Stimulated activated CD4-positive, alpha-beta T cell treated with anti-CD3 and anti-CD28 coated beads, Interleukin-15, amount 100 ng/mL, for 1 hour (primary cell): ENCODE data around the gene SLC35D2.
"Not testable (repeated sequence)": the region's sequence is repeated elsewhere in the genome, so short reads cannot be mapped to it uniquely, and the experiment has no call there.

ENCODE experiments used
- DNase-seq, 2 donors: peaks; one replicate each; pipeline ENCODE4 v3.0.0-alpha.2; 2020; ENCODE audit warnings: low read depth in 1 of 2, low spot score in 1 of 2

The SLC35D2 gene

DNA sequence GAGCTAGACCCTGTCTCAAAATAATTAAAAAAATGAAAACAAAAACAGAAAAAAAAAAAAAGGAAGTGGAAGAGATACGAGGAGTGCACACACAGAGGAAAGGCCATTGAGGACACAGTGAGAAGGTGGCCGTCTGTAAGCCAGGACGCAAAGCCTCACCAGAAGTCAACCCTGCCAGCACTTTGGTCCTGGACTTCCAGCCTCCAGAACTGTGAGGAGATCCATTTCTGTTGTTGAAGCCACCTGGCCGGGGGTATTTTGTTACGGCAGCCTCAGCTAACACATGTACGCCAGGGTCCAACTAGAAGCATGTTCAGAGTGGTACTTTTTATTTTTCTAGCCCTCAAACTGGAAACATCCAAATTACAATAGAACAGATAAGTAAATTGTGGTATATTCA is 21.8 kb downstream of the SLC35D2 start:
- DNase-seq = no peak

DNA sequence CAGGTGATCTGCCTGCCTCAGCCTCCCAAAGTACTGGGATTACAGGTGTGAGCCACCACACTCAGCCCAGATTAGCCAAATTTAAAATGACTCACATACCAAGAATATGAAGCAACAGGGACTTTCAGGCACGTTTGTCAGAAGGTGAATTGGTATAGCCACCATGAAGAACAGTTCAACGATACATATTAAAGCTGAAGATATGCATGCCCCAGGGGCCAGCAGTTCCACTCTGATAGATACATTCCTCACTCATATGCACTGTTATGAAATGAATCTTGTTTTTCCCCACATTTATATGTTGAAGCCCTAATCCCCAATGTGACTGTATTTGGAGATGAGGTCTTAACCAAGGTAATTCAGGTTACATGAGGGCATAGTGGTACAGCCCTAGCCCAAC is 22.5 kb downstream of the SLC35D2 start:
- no peak for DNase-seq

DNA sequence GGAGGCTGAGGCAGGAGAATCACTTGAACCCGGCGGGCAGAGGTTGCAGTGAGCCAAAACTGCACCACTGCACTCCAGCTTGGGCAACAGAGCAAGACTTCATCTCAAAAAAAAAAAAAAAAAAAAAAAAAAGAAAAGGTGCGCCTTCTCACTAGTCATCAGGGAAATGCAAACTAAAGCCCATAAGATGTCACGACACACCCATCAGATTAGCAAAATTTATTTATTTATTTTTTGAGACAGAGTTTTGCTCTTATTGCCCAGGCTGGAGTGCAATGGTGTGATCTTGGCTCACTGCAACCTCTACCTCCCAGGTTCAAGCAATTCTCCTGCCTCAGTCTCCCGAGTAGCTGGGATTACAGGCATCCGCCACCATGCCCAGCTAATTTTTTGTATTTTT is 23.0 kb downstream of the SLC35D2 start:
- DNase-seq = not testable (repeated sequence)

DNA sequence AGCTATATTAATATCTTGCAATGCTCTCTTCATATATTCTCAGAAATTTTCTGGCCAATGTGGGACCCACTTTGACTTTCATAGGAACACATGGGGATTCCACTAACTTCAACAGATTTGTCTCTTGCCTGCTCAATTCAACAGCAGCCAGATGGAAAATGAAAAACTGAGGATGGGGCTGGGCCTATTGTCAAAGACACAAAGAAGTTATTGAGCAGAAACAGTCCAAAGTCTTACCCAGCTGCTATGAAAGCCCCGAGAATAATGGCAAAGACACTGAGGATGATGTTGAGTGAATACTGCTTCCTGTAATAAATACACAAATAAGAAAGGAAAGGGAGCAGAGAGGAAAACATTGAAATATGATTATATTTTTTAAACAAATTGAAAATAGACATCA is 32.6 kb downstream of the SLC35D2 start:
- DNase-seq = no peak

DNA sequence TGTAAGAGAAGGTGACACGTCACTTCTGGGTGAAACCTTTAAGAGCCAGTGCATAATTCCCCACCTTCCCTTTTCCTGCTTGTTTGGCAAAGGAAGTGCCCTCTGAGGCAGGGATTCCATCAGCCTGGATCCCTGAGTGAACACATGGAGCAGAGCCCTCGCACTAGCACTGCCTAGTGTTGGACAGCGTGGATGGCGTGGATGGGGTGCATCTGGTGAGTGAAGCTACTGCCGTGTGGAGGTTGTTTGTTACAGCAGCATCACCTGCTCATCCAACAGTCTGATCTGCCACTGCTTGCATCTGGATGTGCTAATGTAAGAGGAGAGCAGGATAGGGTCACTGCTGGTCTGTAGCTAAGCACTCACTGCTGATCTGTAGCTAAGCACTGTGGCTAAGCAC is 35.2 kb downstream of the SLC35D2 start:
- no peak for DNase-seq

DNA sequence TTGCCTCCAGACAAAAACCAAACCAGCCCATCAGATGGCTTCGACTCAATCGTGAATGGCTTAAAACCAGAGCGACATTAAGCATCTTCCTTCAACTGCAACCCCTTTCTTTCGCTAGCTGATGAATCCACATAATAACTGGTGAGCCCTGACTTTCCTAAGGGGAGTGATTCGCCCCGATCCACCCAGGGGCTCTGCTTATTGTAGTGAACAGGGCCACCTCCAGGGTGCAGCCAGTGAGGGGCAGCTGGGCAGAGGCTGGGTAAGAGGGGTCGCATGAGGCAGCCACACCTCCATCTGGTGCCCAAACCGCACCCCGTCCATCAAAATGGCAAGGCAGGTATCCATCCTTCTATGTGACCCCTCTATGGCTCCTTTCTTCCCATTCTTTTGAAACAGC is 38.0 kb downstream of the SLC35D2 start:
- no peak for DNase-seq

DNA sequence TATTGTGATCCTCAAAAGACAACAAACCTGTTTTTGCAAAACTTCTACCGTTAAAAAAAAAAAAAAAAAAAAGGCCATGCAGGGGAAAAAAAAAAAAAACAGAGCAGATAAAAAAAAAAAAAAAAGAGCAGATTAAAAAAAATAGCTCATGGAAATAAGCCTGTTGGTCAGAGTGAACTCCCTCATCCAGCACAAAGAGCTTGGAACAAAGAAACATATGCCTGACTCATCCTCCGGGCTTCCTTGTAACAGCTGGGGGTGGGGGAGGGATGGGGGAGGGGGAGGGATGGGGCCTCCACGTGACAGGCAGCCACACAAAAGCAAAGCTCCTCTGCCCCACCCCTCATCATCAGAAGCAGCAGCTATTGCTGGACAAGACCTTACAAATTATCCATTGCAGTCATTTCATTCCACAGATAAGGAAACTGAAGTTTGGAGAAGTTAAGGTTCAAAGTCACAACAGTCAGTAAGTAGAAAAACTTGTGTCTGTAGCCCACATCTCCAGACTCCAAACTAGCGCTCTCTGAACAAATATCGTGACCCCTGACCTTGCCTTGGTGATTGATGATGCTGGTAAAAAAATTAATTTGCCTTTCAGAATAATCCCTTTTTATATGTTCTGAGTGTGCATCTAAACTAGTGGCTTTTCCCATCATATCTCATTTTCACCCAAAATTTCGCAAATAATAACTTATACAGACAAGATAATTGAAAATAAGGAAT is 38.9 kb downstream of the SLC35D2 start:
- no peak for DNase-seq

DNA sequence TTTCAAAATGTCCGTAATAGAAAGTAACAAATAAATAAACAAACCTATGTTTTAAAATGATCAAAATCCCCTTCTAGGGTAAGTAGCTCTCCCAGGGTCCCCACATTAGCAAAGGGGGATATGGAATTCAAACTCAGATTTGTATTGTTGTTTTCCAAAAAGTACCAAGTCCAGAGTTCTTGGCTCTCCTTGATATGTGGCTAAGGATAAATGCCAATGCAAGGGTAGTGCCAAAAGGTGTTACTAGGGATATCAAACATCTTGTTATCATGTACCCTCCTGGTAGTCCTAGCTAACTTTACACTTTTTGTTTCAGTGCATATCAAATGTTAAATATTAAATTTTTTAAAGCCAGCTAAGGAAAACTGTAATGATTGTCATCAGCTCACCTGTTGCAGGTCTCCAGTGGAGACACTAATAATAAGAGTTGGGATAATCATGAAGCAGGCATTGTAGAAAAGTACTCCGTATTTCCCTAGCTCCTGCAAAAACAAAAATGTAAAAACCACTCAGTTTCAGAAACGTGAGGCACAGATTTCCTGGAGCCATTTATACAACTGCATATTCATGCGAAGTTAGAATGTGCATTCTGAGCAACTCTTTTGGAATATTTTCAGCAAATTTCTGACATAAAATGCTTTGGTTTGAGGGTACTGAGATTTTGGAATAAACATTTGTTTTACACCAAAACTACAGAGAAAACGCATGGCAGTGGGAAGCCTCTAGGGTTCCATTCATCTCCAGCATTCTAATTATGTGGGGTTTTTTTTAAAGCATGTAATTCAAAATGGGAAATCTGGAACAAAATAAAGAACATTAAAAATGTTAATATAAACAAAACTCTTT is 39.8 kb downstream of the SLC35D2 start:
- no peak for DNase-seq

DNA sequence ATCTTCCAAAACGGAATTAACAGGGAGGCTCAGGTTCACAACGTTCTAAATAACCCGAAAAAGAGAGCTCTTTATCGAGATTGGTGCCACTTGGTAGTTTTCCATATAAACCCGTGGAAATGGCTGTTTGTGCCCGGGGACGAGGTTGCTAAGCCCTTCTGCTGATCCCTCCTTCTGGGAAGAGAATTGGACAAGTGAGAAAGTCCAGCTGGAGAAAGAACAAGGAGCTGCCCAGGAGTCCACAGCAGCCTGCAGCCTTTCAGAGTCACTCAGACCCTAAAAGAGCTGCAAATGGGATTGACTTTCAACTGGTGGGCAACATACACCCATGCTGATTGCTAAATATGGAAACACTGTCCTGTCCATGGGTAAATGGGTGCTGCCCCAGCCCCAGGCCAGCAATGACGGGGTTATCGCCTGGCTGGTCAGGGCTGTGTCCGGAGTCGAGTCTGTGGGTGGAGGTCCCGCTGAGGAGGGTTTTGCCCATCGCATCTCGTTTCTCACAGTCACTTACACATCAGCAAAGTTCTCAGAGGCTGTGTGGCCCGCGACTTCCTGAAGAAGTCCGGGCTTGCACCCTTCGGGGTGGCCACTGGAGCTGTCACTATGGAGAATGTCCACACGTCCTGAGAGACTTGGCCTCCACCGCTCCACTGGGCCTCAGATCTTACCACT is 40.8 kb downstream of the SLC35D2 start:
- no peak for DNase-seq

DNA sequence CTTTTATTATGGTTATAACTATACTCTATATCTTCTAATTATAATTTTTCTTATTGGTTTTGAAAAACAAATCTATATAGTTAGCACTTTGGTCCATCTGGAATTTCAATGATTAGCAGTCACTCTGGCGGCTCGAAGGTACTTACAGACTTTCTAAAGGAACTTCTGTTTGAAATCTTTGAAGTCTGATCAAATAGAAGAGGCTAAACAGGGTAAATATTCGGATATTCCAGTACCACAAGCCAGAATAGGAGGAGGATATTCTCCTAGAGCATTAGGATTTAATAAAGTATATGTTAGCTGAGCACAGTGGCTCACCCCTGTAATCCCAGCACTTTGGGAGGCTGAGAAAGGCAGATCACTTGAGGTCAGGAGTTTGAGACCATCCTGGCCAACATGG is 42.8 kb downstream of the SLC35D2 start:
- no peak for DNase-seq

DNA sequence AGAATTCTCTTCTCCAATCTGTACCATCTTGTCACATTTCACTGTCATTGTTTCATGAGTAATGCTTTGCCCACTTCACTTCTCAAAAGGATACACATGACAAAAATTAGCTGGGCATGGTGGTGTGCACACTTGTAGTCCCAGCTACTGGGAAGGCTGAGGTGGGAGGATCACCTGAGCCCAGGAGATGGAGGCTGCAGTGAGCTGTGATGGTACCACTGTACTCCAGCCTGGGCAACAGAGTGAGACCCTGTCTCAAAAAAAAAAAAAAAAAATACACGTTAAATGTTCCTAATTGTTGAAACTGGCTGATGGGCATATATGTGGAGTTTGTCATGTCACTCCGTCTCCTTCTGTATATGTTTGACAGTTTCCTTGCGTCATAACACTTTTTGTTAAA is 45.2 kb downstream of the SLC35D2 start:
- DNase-seq = no peak

DNA sequence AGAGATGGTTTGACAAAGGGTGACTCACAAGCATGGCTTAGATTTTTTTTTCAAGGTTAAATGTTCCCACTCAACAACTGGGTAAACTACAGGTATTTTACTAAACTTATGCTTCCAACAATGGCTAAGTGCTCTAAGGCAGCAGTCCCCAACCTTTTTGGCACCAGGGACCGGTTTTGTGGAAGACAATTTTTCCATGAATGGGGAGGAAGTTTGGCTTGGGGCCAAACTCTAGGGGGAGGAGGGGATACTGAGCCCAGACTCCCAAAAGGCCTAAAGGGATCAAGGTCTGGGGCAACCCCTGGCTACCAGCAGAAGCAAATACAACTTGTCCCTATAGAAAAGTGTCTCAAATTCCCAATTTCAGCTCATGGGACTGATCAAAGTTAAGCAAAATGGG is 49.6 kb downstream of the SLC35D2 start:
- DNase-seq = no peak

DNA sequence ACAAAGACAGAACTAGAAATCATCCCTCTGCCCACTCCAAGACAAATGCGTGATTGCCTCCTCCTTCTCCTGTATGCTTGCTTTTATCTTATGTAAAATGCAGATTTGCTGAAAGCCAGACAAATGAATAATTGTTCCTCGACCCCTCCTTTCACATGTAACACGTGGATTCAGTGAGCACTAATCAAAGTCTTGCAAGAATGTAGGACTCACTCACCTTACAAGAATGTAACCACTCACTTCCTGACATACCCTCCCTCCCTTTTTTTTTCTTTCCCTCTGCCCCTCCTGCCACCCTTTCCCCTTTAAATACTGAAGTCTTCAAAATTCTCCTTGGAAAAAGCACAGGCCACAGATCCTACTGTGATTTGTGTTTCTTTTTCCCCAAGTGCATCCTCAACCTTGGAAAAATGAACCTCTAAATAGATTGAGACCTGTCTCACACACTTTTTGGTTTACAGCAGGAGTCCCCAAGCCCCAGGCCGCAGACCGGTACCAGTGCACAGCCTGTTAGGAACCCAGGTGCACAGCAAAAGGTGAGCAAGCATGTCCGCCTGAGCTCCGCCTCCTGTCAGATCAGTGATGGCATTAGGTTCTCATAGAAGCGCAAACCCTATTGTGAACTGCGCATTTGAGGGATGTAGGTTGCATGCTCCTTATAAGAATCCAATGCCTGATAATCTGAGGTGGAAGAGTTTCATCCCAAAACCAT is 52.1 kb downstream of the SLC35D2 start:
- DNase-seq = no peak

DNA sequence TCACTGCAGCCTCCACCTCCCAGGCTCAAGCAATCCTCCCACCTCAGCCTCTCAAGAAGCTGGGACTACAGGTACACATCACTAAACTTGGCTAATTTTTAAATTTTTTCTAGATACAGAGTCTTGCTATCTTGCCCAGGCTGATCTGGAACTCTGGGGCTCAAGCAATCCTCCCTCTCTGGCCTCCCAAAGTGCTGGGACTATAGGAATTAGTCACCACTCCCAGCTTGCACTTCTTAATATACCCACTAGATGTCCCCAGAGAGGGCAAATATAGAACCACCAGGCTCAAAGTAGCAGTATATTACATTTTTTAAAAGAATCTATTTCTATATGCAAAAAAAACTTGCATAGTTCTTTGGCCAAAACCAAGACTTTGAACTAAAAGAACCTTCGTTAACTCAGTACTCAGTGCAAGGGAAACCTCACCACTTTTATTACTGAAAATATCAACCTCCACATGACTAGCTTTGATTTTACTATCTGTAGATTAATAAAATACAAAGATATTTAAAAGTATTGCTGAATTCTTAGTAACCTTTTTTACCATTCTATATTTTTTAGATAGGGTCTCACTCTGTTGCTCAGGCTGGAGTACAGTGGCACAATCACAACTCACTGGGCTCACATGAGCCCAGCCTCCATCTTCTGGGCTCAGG is 55.7 kb downstream of the SLC35D2 start:
- DNase-seq = no peak

DNA sequence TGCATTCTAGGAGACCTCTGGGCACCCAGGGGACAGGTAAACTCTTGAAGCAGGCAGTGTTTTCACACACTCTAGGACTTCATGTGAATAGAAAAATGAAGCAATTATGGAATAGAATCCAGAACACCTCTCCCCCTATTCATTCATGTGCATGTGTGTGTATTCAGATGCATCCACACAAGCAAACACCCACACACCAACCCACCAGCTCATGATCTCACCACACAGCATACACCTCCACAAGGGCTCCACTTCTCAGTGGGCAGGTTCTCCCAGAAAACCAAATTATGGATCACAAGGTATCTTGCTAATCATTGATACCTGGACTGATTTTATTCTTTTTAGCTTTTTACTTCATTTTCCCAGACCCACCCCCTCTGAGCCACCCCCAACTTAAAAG is 60.3 kb downstream of the SLC35D2 start:
- no peak for DNase-seq

DNA sequence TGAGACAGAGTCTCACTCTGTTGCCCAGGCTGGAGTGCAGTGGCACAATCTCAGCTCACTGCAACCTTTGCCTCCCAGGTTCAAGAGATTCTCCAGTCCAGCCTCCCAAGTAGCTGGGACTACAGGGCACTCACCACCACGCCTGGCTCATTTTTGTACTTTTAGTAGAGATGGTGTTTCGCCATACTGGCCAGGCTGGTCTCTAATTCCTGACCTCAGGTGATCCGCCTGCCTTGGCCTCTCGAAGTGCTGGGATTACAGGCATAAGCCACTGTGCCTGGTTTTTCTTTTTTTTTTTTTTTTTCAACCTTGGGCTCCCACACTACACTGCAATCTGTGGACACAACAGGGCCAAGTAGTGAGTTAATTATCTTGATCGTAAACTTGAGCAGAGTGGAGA is 60.8 kb downstream of the SLC35D2 start:
- not testable (repeated sequence) for DNase-seq

DNA sequence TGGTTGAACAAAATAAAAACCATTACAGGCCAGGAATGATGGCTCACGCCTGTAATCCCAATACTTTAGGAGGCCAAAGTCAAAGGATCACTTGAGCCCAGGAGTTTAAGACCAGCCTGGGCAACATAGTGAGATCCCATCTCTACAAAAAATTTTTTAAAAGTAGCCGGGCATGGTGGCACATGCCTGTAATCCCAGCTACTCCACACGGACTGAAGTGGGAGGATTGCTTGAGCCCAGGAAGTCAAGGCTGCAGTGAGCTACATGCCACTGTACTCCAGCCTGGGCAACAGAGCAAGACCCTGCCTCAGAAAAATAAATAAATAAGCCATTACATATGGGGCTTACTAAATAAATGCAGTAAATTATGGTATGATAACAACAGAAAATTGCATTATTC is 61.3 kb downstream of the SLC35D2 start:
- DNase-seq = not testable (repeated sequence)

DNA sequence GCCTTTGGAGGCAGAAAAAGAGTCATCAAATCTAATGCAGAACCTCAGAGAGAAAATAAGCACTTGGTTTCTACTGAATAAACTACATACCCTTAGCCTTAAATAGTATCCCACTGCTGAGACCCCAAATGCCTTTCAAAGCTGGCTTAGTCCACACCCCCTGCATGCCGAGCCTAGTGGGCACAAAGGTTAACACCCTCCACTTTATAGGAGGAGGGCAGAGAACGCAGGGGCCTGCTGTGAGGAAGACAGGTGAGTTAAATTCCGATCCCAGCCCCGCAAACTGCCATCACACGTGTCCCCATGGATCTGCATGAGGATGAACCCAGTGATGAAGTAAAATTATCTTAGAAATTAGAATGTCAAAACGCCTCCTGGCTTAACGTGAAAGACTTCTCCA is 62.0 kb downstream of the SLC35D2 start:
- no peak for DNase-seq

DNA sequence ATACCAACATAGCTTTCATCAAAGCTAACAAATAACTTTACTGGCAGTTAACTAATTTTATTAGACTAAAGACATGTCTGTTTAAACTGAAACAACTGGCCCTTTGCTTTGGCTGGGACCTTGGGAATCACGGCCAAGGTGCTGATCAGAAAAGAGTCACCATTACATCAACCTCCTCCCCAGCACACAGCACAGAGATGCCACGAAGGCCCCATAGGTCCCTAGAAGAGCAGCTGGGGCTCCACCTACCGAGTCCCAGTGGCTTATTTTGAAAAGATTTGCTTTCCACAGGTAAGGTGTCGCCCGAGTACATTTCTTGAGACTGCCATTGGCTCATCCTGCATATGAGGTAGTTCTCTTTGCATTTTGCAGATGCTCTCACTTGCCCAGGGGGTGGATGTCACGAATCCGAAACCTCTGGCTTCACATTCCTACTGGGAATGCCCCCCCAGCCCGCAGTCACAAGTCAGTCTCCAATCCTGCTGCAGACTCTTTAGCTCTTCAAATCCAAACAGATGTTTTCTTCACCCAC is 62.7 kb downstream of the SLC35D2 start:
- DNase-seq = no peak

DNA sequence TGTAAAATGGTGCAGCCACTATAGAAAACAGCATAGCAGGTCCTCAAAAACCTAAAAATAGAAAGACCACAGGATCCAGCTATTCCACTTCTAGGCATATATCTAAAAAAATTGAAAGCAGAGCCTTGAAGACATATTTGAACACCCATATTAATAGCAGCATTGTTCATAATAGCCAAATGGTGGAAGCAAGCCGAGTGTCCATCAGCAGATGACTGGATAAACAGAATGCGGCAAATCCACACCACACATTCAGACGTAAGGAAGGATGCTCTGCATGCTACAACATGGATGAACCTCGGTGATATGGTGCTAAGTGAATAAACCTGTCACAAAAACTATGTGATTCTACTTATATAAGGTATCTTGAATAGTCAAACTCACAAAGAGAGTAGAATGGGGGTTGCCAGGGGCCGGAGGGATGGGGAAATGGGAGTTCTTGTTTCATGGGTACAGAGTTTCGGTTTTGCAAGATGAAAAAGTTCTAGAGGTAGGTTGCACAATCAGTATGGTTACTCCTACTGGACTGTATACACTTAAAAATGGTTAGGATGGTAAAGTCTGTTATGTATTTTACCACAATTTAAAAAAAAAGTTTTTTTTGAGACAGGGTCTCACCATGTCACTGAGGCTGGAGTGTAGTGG is 64.5 kb downstream of the SLC35D2 start:
- DNase-seq = no peak
